SH-SY5Y (cell line): Measurements from ENCODE around the gene KRTAP20-1.

Experiments
- GATA2 ChIP-seq: IDR thresholded peaks from 2 replicates; pipeline ENCODE4 v1.6.1; 2011; ENCODE audit warnings: mild to moderate bottlenecking, low read depth, low read length
- GATA3 ChIP-seq: IDR thresholded peaks from 2 replicates; pipeline ENCODE4 v1.6.1; 2011; ENCODE audit warnings: low read depth, mild to moderate bottlenecking, low read length, moderate library complexity

DNA sequence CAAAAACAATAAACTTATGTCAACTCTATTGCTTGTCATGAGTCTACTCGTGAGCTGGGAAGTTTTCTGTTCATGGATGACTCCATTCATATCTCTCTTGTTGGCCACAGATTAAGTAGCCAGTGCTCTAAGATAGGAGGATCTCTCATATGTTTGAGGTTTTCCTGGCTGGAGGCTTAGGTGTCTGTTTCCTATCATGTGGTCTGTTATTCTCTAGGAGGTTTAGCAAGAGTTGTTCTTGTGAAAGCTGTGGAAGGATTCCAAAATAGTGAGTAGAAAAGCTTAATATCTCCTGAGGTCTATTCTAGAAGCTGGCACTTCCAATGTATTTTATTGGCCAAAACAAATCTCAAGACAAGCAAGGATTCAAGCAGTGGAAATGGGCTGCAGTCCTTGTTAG is 13.0 kb downstream of the KRTAP20-1 start:
- no peak for TF ChIP-seq GATA2
- no peak for TF ChIP-seq GATA3
